ENCODE measurements around the gene GPR107.

- TF ChIP-seq MAX (IDR thresholded peaks at IDR 0.05) (no peak), EP300 (IDR thresholded peaks at IDR 0.05; ENCODE audit: borderline replicate concordance) (no peak), CEBPB (IDR thresholded peaks at IDR 0.05) (no peak), TAF1 (IDR thresholded peaks at IDR 0.05; ENCODE audit: low read depth) (no peak), REST (IDR thresholded peaks at IDR 0.05; ENCODE audit: low read depth) (no peak), CREB1 (IDR thresholded peaks at IDR 0.05; ENCODE audit: low read depth) (no peak), RAD21 (IDR thresholded peaks at IDR 0.05; ENCODE audit: low read depth) (no peak), EGR1 (IDR thresholded peaks at IDR 0.05) (no peak), TCF12 (IDR thresholded peaks at IDR 0.05; ENCODE audit: low read depth) (no peak), ZBTB7A (IDR thresholded peaks at IDR 0.05; ENCODE audit: low read depth) (no peak), YY1 (IDR thresholded peaks at IDR 0.05; ENCODE audit: low read depth) (no peak), FOXM1 (IDR thresholded peaks at IDR 0.05; ENCODE audit: borderline replicate concordance, low read depth) (no peak)
Measured at GRCh38 chr9:130054325-130054786, 650 bp downstream of the GPR107 start.
